ENCODE data around the gene CPNE8. TPM values are rescaled to one million over a fixed set of nuclear protein-coding genes. Genes with fewer than 3 reads are reported as not detected.

CPNE8 gene
- total and polyA plus RNA-seq, 8 donors = 2.3 to 36.5 (median 7.3) TPM

DNA sequence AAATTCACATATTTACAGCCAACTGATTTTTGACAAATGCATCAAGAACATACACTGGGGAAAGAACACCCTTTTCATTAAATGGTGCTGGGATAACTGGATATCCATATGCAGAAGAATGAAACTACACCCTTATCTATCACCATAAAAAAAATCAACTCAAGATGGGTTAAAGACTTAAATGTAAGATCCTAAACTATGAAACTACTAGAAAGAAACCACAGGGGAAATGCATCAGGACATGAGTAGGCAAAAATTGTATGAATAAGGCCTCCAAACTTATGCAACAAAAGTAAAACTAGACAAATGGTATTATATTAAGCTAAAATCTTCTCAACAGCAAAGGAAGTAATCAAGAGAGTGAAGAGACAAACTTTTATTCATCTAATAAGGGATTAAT, 242.6 kb downstream of the CPNE8 start:
- intact Hi-C loops (cut with DNase I; ENCODE audit: low total_unique reads) = no loop called here
- H3K27me3 ChIP-seq = no peaks in the 10 kb centered on the region
- no peaks in the 10 kb centered on the region for H3K4me1 ChIP-seq
- peaks cover 0 to 12% (median 2%) of the 10 kb centered on the region in 4 donors for H3K36me3 ChIP-seq
- TF ChIP-seq POLR2AphosphoS5 (IDR thresholded peaks at IDR 0.05) (no peak), POLR2A (IDR thresholded peaks at IDR 0.05) (no peak), EP300 (IDR thresholded peaks at IDR 0.05) (no peak)
- TF ChIP-seq, protein P1, sequence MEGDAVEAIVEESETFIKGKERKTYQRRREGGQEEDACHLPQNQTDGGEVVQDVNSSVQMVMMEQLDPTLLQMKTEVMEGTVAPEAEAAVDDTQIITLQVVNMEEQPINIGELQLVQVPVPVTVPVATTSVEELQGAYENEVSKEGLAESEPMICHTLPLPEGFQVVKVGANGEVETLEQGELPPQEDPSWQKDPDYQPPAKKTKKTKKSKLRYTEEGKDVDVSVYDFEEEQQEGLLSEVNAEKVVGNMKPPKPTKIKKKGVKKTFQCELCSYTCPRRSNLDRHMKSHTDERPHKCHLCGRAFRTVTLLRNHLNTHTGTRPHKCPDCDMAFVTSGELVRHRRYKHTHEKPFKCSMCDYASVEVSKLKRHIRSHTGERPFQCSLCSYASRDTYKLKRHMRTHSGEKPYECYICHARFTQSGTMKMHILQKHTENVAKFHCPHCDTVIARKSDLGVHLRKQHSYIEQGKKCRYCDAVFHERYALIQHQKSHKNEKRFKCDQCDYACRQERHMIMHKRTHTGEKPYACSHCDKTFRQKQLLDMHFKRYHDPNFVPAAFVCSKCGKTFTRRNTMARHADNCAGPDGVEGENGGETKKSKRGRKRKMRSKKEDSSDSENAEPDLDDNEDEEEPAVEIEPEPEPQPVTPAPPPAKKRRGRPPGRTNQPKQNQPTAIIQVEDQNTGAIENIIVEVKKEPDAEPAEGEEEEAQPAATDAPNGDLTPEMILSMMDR (IDR thresholded peaks at IDR 0.05) = no peak
- no peak overlapping the region for H3K4me3 ChIP-seq
- H3K27ac ChIP-seq = no peak overlapping the region
- H3K9me3 ChIP-seq = peaks cover 0 to 25% (median 7%) of the 10 kb centered on the region in 4 donors
- no peak for DNase-seq

DNA sequence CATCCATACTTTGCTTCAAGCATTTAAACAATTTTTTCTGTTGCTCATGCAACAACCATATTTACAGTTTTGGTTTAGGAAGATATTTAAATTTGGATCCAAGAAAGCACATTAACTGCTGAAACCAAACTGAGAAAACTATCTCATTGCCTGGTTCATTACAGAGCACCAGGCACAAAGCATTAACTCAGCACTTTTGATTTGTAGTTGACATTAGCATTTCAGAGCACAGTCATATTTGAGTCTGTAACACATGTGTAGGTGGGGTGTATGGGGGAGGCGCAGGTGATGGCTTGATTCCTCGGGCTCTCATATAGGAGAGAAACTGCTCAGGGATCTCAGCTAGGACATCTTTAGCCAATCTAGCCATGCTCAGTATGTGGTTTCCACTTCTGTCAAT, 251.7 kb downstream of the CPNE8 start:
- intact Hi-C loops (cut with DNase I; ENCODE audit: low total_unique reads) = no loop called here
- TF ChIP-seq, protein P1 (IDR thresholded peaks at IDR 0.05) = no peak
- TF ChIP-seq POLR2A (IDR thresholded peaks at IDR 0.05) (no peak), POLR2AphosphoS5 (IDR thresholded peaks at IDR 0.05) (no peak), EP300 (IDR thresholded peaks at IDR 0.05) (no peak)
- WGBS, 5 donors = 72 to 93% (median 90%) methylated on average over 2 of the region's 2 CpGs
- Histone ChIP-seq H3K9me3 (peaks cover 0 to 10% (median 0%) of the 10 kb centered on the region in 4 donors), H3K27me3 (no peaks in the 10 kb centered on the region), H3K27ac (no peak overlapping the region), H3K36me3 (peaks cover 0 to 4% (median 0%) of the 10 kb centered on the region in 4 donors), H3K4me3 (no peak overlapping the region), H3K4me1 (no peaks in the 10 kb centered on the region)
- no peak for DNase-seq

DNA sequence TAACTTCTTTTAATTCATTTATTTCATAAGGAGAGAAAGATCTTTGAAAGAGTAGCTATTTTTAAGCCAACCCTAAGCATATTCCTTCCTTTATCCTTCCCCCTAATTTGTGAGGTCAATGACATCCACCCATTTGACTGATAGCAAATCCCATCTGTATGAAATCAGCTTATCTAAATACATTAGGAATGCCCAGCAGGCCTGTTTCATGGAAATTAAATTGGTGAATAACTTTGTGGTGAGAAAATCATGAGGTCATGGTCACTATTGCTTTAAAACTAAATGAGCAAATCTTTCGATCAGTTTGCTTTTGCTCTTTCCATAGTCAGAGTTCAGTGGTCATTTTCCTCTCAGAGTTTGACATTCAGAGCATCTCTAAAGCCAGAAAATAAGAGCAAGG, 256.6 kb downstream of the CPNE8 start:
- H3K36me3 ChIP-seq = no peaks in the 10 kb centered on the region
- no peak overlapping the region for H3K4me3 ChIP-seq
- peak in 1 of 2 donors; percentile 2 for DNase-seq
- 83 to 94% (median 90%) methylated on average over 1 of the region's 1 CpG for WGBS, 5 donors
- no peaks in the 10 kb centered on the region for H3K4me1 ChIP-seq
- no peaks in the 10 kb centered on the region for H3K27me3 ChIP-seq
- intact Hi-C loops (cut with DNase I; ENCODE audit: low total_unique reads) = no loop called here
- TF ChIP-seq POLR2A (IDR thresholded peaks at IDR 0.05) (no peak), EP300 (IDR thresholded peaks at IDR 0.05) (no peak), POLR2AphosphoS5 (IDR thresholded peaks at IDR 0.05) (no peak)
- TF ChIP-seq, protein P1 (IDR thresholded peaks at IDR 0.05) = no peak
- H3K9me3 ChIP-seq = no peaks in the 10 kb centered on the region
- H3K27ac ChIP-seq = no peak overlapping the region

DNA sequence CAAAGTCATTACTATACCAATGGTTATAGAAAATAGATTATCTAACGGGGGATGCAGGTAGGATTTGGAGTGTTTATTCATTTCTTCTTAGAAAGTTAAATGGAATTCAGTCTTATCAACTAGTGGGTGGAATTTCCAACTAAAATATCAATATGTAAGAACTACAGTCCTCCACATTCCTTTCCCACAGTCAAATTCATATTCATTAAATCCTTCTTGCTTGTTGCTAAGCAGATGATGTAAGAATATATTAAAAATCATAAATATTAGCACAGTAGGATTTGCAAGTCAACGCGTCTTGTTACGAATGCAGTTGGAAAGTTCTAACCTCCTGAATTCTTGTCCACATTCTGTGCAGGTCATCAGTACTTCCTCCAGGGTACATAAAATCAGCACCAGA, 259.2 kb downstream of the CPNE8 start:
- Histone ChIP-seq H3K4me1 (no peaks in the 10 kb centered on the region), H3K4me3 (no peak overlapping the region), H3K36me3 (no peaks in the 10 kb centered on the region), H3K27ac (no peak overlapping the region), H3K9me3 (peaks cover 0 to 14% (median 1%) of the 10 kb centered on the region in 4 donors), H3K27me3 (no peaks in the 10 kb centered on the region)
- intact Hi-C loops (cut with DNase I; ENCODE audit: low total_unique reads) = no loop called here
- TF ChIP-seq POLR2A (IDR thresholded peaks at IDR 0.05) (no peak), EP300 (IDR thresholded peaks at IDR 0.05) (no peak), POLR2AphosphoS5 (IDR thresholded peaks at IDR 0.05) (no peak)
- TF ChIP-seq, protein P1 (IDR thresholded peaks at IDR 0.05) = no peak
- WGBS, 5 donors = 56 to 76% (median 70%) methylated on average over 4 of the region's 4 CpGs
- no peak for DNase-seq

Measured in stomach (tissue), 9 donors.